Right atrium auricular region (tissue), 2 donors: ENCODE measurements around the gene NECAB2. TPM values are rescaled to one million over a fixed set of nuclear protein-coding genes. Genes with fewer than 3 reads are reported as not detected.
"Not testable (repeated sequence)": the region's sequence is repeated elsewhere in the genome, so short reads cannot be mapped to it uniquely, and the experiment has no call there.

Experiments
- DNase-seq: peaks from one replicate; pipeline ENCODE4 v3.0.0-alpha.2; 2019; ENCODE audit warnings: low spot score
- H3K27ac ChIP-seq, 2 donors: fragments of 200-600 bp; sonication (generic); 1 replicate in 1 of 2; 2 replicates in 1 of 2; pipeline ENCODE4 v1.5.1; 2016 to 2019
- H3K27me3 ChIP-seq, 2 donors: fragments of 200-600 bp; sonication (generic); one replicate each; pipeline versions ENCODE4 v1.5.1 to v1.6.0; 2017 to 2019
- H3K36me3 ChIP-seq: fragments of 200-600 bp; sonication (generic); one replicate; pipeline ENCODE4 v1.5.1; 2016
- H3K4me1 ChIP-seq, 2 donors: fragments of 200-600 bp; sonication (generic); one replicate each; pipeline versions ENCODE4 v1.5.1 to v1.6.0; 2017 to 2019
- H3K4me3 ChIP-seq, 2 donors: fragments of 200-600 bp; sonication (generic); 1 replicate in 1 of 2; 2 replicates in 1 of 2; pipeline ENCODE4 v1.5.1; 2017 to 2019; ENCODE audit warnings: mild to moderate bottlenecking in 1 of 2, moderate library complexity in 1 of 2
- H3K9me3 ChIP-seq, 2 donors: fragments of 200-600 bp; sonication (generic); one replicate each; pipeline ENCODE4 v1.5.1; 2019
- CTCF ChIP-seq, 2 donors: fragments of 200-600 bp; sonication (generic); IDR thresholded peaks; one replicate each; pipeline ENCODE4 v1.5.1; 2019; ENCODE audit warnings: antibody characterized with exemption in 2 of 2
- total RNA-seq, 2 donors: library from RNA; depleted of rRNA; stranded (reverse); fragments of >200 nt; gene quantifications; one replicate each; pipeline ENCODE4 v1.1.0, GENCODE V29; 2016

NECAB2 gene
- total RNA-seq, 2 donors from 2014 or later, result 0.71 TPM; not detected in 1

GRCh38 chr16:83948914-83949723 is 18.9 kb upstream of the NECAB2 start:
- no peak for DNase-seq
- Histone ChIP-seq H3K27me3 (no peaks in the 10 kb centered on the region), H3K27ac (no peak overlapping the region), H3K36me3 (no peaks in the 10 kb centered on the region), H3K4me1 (peaks cover 0 to 21% of the 10 kb centered on the region in 2 donors), H3K4me3 (no peak overlapping the region), H3K9me3 (no peaks in the 10 kb centered on the region)
- no peak for TF ChIP-seq CTCF (IDR thresholded peaks at IDR 0.05)

- DNase-seq, result no peak
- Histone ChIP-seq H3K4me3 (no peak overlapping the region), H3K9me3 (no peaks in the 10 kb centered on the region), H3K27me3 (no peaks in the 10 kb centered on the region), H3K4me1 (peaks cover 0 to 27% of the 10 kb centered on the region in 2 donors), H3K36me3 (no peaks in the 10 kb centered on the region), H3K27ac (no peak overlapping the region)
- no peak for TF ChIP-seq CTCF (IDR thresholded peaks at IDR 0.05)
Observed at GRCh38 chr16:83949724-83950001, 18.4 kb upstream of the NECAB2 start.

- H3K36me3 ChIP-seq, H3K4me3 ChIP-seq, H3K27ac ChIP-seq, H3K9me3 ChIP-seq, DNase-seq, H3K27me3 ChIP-seq: not testable (repeated sequence)
- H3K4me1 ChIP-seq, result peaks cover 0 to 37% of the 10 kb centered on the region in 2 donors
Observed at GRCh38 chr16:83950862-83951399, 17.1 kb upstream of the NECAB2 start.

- Histone ChIP-seq H3K4me1 (peaks cover 0 to 37% of the 10 kb centered on the region in 2 donors), H3K36me3 (no peaks in the 10 kb centered on the region), H3K27ac (no peak overlapping the region), H3K9me3 (no peaks in the 10 kb centered on the region), H3K4me3 (no peak overlapping the region), H3K27me3 (no peaks in the 10 kb centered on the region)
- TF ChIP-seq CTCF (IDR thresholded peaks at IDR 0.05), result no peak
- no peak for DNase-seq
Observed at GRCh38 chr16:83951544-83951943, 16.5 kb upstream of the NECAB2 start.

GRCh38 chr16:83952587-83952939 is 15.5 kb upstream of the NECAB2 start:
- Histone ChIP-seq H3K36me3 (no peaks in the 10 kb centered on the region), H3K9me3 (no peaks in the 10 kb centered on the region), H3K27me3 (no peaks in the 10 kb centered on the region), H3K4me3 (peak overlapping the region in 1 of 2 donors; percentile 70), H3K4me1 (peaks cover 0 to 37% of the 10 kb centered on the region in 2 donors), H3K27ac (peak overlapping the region; percentile 92 to 98)
- no peak for TF ChIP-seq CTCF (IDR thresholded peaks at IDR 0.05)
- no peak for DNase-seq

- DNase-seq, result peak; percentile 99
- no peak for TF ChIP-seq CTCF (IDR thresholded peaks at IDR 0.05)
- H3K27ac ChIP-seq, result peak within 1 kb of the TSS; percentile 92 to 98
- no peaks in the 10 kb centered on the region for H3K36me3 ChIP-seq
- peak within 1 kb of the TSS; percentile 54 to 70 for H3K4me3 ChIP-seq
- H3K27me3 ChIP-seq, result no peaks in the 10 kb centered on the region
- H3K9me3 ChIP-seq, result no peaks in the 10 kb centered on the region
- peaks cover 0 to 37% of the 10 kb centered on the region in 2 donors for H3K4me1 ChIP-seq
Observed at GRCh38 chr16:83952940-83953795, 14.9 kb upstream of the NECAB2 start, which contains the start of gene OSGIN1. Gene OSGIN1, plus strand, starts transcription at chr16:83953240. Its CDS starts 4,432 bp downstream, at chr16:83957672.
